Neuron (in vitro differentiated cells): ENCODE results near the gene CAPNS2.

Experiments used
- H2AFZ ChIP-seq: one replicate; pipeline ENCODE4 v1.6.1; 2013; ENCODE audit warnings: low read depth, mild to moderate bottlenecking, inconsistent platforms, low read length, moderate library complexity
- H3K27me3 ChIP-seq: one replicate; pipeline ENCODE4 v1.6.1; 2013; ENCODE audit warnings: low read length; ENCODE audit not compliant: insufficient read depth
- H3K36me3 ChIP-seq: one replicate; pipeline ENCODE4 v1.6.1; 2013; ENCODE audit warnings: low read length; ENCODE audit not compliant: insufficient read depth
- H3K4me1 ChIP-seq: one replicate; pipeline ENCODE4 v1.6.1; 2013; ENCODE audit warnings: low read length; ENCODE audit not compliant: insufficient read depth
- H3K4me3 ChIP-seq: 2 replicates; pipeline ENCODE4 v1.5.1; 2013; ENCODE audit warnings: mild to moderate bottlenecking, low read length, moderate library complexity
- H3K9me3 ChIP-seq: one replicate; pipeline ENCODE4 v1.6.1; 2013; ENCODE audit warnings: low read length

CAPNS2 gene

GRCh38 chr16:55566432-55567175 lies at the start of gene CAPNS2:
Gene CAPNS2, plus strand, starts transcription at chr16:55566684. Its CDS starts 73 bp downstream, at chr16:55566757.
- H3K27me3 ChIP-seq = no peaks in the 10 kb centered on the region
- no peaks in the 10 kb centered on the region for H3K9me3 ChIP-seq
- H2AFZ ChIP-seq = no peak within 1 kb of the TSS
- peaks cover 1% of the 10 kb centered on the region for H3K4me1 ChIP-seq
- H3K36me3 ChIP-seq = no peaks in the 10 kb centered on the region
- no peak within 1 kb of the TSS for H3K4me3 ChIP-seq

GRCh38 chr16:55521792-55522191 lies 44.7 kb upstream of the CAPNS2 start:
- no peaks in the 10 kb centered on the region for H3K9me3 ChIP-seq
- H3K36me3 ChIP-seq = no peaks in the 10 kb centered on the region
- no peaks in the 10 kb centered on the region for H3K27me3 ChIP-seq
- no peak overlapping the region for H3K4me3 ChIP-seq
- no peak overlapping the region for H2AFZ ChIP-seq
- H3K4me1 ChIP-seq = no peaks in the 10 kb centered on the region

GRCh38 chr16:55526441-55526840 lies 40.0 kb upstream of the CAPNS2 start:
- H3K4me3 ChIP-seq = no peak overlapping the region
- no peak overlapping the region for H2AFZ ChIP-seq
- no peaks in the 10 kb centered on the region for H3K4me1 ChIP-seq
- no peaks in the 10 kb centered on the region for H3K36me3 ChIP-seq
- no peaks in the 10 kb centered on the region for H3K27me3 ChIP-seq
- no peaks in the 10 kb centered on the region for H3K9me3 ChIP-seq

- no peaks in the 10 kb centered on the region for H3K4me1 ChIP-seq
- H3K9me3 ChIP-seq = no peaks in the 10 kb centered on the region
- H2AFZ ChIP-seq = no peak overlapping the region
- H3K36me3 ChIP-seq = no peaks in the 10 kb centered on the region
- H3K4me3 ChIP-seq = no peak overlapping the region
- no peaks in the 10 kb centered on the region for H3K27me3 ChIP-seq
Observed at GRCh38 chr16:55527885-55528284, 38.6 kb upstream of the CAPNS2 start.

GRCh38 chr16:55529018-55529417 lies 37.5 kb upstream of the CAPNS2 start:
- Histone ChIP-seq H3K4me1 (no peaks in the 10 kb centered on the region), H3K4me3 (no peak overlapping the region), H3K9me3 (no peaks in the 10 kb centered on the region), H3K36me3 (no peaks in the 10 kb centered on the region), H2AFZ (no peak overlapping the region), H3K27me3 (no peaks in the 10 kb centered on the region)

DNA sequence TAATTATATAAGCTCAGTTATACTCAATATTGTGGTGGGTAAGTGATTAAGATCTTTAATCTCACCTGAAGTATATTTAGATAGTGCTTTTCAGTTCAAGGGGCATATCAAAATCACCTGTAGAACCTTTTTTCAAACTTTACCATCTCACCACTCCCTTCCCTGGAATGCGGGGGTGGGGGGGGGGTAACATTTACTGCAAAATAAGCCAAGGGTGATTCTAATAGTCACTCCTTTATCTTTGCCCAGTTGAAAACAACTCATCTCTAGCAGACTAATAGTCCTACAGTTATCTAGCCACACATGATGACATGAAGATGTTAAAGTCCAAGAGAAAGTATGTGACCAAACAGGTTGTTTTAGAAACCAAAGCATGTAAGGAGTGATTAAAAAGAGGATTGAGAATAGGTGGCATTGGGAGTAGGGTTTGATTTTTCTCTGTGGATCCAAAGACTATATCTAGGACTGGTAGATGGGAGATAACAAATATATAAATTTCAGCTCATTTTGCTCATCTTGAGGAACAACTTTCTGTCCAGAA lies 36.1 kb upstream of the CAPNS2 start:
- no peaks in the 10 kb centered on the region for H3K36me3 ChIP-seq
- no peaks in the 10 kb centered on the region for H3K27me3 ChIP-seq
- H3K9me3 ChIP-seq = no peaks in the 10 kb centered on the region
- H2AFZ ChIP-seq = no peak overlapping the region
- no peaks in the 10 kb centered on the region for H3K4me1 ChIP-seq
- H3K4me3 ChIP-seq = no peak overlapping the region

DNA sequence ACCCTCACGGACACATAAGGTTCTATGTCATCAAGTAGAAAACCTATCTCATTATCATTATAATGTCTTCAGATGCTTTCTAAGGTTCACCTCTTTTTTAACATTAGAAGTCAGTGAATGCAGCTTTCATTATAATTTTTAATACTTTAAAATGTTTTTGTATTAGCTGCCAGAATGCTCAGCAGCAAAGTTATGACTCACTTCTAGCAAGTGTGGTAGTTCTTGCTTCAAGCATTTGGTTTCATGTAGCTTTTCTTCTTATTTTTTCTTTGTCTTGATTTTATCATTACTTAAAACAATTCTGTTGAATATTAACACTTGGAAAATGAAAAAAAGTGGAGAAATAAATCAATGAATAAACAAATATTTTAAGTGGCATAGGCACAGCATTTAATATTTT lies 34.3 kb upstream of the CAPNS2 start:
- Histone ChIP-seq H3K9me3 (no peaks in the 10 kb centered on the region), H3K36me3 (no peaks in the 10 kb centered on the region), H3K4me1 (no peaks in the 10 kb centered on the region), H2AFZ (no peak overlapping the region), H3K27me3 (no peaks in the 10 kb centered on the region), H3K4me3 (no peak overlapping the region)

- Histone ChIP-seq H3K9me3 (no peaks in the 10 kb centered on the region), H3K27me3 (no peaks in the 10 kb centered on the region), H3K4me1 (no peaks in the 10 kb centered on the region), H3K4me3 (no peak overlapping the region), H3K36me3 (no peaks in the 10 kb centered on the region), H2AFZ (no peak overlapping the region)
Observed at GRCh38 chr16:55534756-55535155, 31.7 kb upstream of the CAPNS2 start.

DNA sequence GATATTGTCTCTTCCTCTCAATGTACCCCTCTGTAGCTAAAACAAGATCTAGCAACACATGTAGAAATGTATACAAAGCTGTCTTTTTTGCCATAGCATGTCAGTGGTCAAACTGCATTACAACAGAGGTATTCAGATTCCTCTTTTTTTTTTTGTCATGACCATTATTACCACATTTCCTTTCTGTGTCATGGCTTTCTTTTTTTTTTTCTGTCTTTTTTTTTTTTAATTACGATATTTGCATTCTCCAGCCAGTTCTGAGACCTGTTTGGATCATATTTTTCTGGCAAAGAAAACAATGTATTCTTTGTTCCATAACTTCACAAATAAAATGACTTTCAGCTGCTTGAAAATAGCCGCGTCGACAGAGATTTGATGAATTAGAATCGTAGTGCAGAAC lies 27.4 kb upstream of the CAPNS2 start:
- no peak overlapping the region for H3K4me3 ChIP-seq
- H3K27me3 ChIP-seq = no peaks in the 10 kb centered on the region
- no peaks in the 10 kb centered on the region for H3K9me3 ChIP-seq
- no peaks in the 10 kb centered on the region for H3K36me3 ChIP-seq
- H3K4me1 ChIP-seq = no peaks in the 10 kb centered on the region
- H2AFZ ChIP-seq = no peak overlapping the region

DNA sequence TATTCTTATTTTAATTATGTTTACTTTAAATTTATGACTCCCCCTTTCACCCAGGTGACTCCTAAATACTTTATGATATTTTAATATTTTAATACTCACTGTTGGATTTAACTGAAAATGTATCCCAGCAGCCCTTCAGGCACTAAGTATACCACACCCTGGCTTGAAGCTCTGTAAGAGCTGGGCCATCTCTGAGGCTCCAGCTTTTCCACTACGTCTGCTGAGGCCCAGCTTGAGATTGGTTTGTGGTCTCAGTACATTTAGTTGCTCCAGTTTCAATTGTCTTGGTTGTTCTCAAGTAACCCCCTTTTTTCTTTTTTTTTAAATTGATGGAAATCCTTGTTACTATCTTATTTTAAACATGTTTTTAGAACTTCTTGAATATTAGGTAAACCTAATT lies 27.0 kb upstream of the CAPNS2 start:
- no peaks in the 10 kb centered on the region for H3K36me3 ChIP-seq

GRCh38 chr16:55540221-55540620 lies 26.3 kb upstream of the CAPNS2 start:
- H3K27me3 ChIP-seq = no peaks in the 10 kb centered on the region
- no peak overlapping the region for H2AFZ ChIP-seq
- H3K36me3 ChIP-seq = no peaks in the 10 kb centered on the region
- H3K4me3 ChIP-seq = no peak overlapping the region
- no peaks in the 10 kb centered on the region for H3K9me3 ChIP-seq
- H3K4me1 ChIP-seq = no peaks in the 10 kb centered on the region

More for the DNA sequence above, 27.0 kb upstream of the CAPNS2 start:
- Histone ChIP-seq H3K9me3 (no peaks in the 10 kb centered on the region), H3K4me3 (no peak overlapping the region), H2AFZ (no peak overlapping the region), H3K27me3 (no peaks in the 10 kb centered on the region), H3K4me1 (no peaks in the 10 kb centered on the region)

DNA sequence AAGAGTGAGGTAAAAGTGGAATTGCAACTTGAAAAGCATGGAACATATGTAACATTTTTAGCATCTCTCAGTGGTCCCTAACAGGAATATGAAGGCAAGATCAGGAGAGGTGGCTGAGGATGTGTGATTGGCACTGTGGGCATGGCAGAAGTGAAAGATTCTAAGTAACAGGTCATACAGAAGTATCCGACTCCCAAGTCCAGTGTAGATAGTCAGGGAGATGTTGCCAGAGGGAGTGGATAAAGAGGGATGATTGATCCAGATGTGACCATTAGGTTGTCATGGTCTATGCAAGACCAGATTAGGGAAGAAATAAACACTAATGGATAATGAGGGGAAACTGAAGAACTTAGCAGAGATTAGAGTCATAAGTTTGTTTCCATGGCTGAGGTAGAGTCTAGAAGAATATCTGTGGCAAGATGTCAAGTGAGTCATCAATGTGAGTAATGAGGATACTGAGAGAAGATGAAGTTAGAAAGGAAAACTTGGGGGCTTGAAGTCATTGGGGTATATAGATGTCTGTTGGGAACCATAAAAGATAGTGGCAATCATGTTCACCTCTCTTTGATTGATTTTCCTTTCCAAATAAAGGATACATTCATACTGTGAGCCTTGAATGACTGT lies 23.9 kb upstream of the CAPNS2 start:
- no peaks in the 10 kb centered on the region for H3K9me3 ChIP-seq
- no peaks in the 10 kb centered on the region for H3K27me3 ChIP-seq
- no peak overlapping the region for H3K4me3 ChIP-seq
- H3K4me1 ChIP-seq = no peaks in the 10 kb centered on the region
- H3K36me3 ChIP-seq = no peaks in the 10 kb centered on the region
- no peak overlapping the region for H2AFZ ChIP-seq

DNA sequence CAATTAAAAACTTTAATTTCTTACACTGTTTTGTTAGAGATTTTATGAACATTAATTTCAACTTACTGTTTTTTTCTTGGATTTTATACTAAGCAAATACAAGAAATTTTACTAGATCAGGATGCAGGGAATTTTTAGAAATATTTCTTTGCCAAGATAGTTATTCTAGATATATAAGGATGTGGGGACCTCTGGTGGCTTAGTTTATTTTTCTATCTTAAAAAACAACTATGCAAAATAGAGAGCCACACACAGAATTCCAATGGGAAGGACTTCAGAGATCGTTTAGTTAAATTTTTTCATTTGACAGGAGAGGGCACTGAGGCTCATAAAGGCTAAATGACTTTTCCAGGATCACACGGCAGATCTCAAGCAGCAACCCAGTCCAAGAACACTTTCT lies 23.0 kb upstream of the CAPNS2 start:
- H3K9me3 ChIP-seq = no peaks in the 10 kb centered on the region

More for the DNA sequence above, 23.0 kb upstream of the CAPNS2 start:
- Histone ChIP-seq H3K4me1 (no peaks in the 10 kb centered on the region), H3K27me3 (no peaks in the 10 kb centered on the region), H3K36me3 (no peaks in the 10 kb centered on the region), H3K4me3 (no peak overlapping the region), H2AFZ (no peak overlapping the region)
